GM18858 (cell line): Measurements from ENCODE around the gene HDAC11.
"Not testable (repeated sequence)": the region's sequence is repeated elsewhere in the genome, so short reads cannot be mapped to it uniquely, and the experiment has no call there.

Experiments used
- ATAC-seq: cut with Tn5 transposase; IDR thresholded peaks from one replicate; pipeline ENCODE4 v1.9.1; 2021; ENCODE audit not compliant: unreplicated experiment

HDAC11 gene

DNA sequence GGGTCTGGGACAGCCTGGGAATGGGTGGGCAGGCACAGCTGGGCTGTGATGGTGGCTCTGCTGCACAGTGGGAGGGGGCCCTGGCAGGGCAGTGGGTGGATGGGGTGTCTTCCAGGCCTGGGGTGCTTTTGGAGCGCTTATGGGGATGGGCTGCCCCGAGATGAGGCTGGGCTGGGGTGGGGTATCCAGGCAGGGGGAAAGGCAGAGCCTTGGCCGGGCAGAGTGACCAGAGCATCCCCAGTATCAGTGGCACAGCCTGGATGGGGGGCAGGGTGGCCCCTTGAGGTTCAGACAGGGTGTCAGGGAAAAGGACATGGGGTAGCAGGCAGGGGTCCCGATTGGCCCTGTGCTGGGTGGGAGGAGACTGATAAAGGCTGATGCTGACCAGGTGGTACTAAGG is 26.6 kb downstream of the HDAC11 start:
- no peak for ATAC-seq

DNA sequence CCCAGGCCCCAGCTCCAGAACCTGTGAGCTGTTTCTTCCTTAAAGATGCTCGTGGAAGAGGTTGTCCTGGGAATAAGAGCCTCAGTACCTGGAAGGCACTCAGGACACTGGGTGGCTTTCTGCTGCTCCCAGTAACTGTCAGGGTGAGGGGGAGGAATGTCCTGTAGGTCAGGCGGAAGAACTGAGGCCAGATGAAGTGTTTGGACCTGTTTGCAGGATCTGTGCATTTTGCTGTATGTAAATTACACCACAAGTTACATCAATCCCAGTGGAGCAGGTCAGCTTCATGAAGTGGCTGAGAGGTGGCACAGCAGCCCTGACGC is 27.1 kb downstream of the HDAC11 start:
- ATAC-seq, result no peak

DNA sequence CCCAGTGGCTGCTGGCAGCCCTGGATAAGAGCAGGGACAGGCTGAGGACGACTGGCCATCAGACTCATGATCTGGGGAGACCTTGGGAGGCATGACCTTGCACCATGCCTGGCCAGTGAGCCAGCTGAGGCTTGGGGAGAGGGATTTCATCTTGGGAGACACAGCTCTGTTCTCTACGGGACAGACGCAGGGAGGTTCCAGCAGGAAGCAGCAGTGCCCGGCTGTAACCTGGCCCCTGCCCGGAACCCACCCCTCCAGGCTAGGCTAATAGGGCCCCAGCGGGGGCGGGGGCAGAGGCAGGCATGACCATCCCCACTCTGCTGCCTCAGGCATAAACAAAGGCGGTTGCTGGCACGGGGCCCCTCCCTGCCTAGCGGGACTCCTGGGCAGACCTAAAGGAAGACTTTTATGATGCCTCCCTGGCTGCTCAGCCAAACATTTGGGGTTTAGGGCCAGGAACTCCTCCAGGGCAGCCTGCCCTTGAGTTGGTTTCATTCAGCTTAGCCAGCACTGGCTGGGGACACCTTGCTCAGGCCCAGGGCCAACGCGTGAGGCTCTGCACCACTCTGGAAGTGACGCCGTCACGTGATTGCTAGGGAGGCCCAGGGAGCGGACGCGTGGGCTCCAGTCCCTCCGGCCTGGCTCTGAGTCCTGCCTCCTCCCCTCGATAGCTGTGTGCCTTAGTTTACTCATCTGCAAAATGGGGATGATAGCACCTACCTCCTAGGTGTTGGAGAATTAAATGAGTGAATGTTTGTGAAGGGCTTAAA is 27.6 kb downstream of the HDAC11 start:
- ATAC-seq, result no peak

DNA sequence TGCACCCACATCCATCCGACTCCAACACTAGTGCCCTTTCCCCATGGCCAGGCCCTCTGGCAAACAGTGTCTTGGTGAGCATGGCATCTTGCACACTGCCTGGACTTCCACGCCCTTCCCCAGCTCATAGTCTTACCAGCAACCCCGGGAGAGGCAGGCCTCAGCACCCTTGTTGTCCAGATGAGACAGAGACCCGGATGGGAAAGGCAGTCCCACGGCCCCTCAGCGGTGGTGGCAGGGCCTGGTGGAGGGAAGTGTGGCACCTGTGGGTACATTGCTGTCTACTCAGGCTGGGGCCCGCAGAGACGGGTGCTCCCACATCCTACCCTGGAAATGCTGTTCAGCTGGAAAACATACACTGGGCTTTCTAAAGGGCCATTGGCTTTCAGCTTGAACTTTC is 28.4 kb downstream of the HDAC11 start:
- ATAC-seq, result no peak

DNA sequence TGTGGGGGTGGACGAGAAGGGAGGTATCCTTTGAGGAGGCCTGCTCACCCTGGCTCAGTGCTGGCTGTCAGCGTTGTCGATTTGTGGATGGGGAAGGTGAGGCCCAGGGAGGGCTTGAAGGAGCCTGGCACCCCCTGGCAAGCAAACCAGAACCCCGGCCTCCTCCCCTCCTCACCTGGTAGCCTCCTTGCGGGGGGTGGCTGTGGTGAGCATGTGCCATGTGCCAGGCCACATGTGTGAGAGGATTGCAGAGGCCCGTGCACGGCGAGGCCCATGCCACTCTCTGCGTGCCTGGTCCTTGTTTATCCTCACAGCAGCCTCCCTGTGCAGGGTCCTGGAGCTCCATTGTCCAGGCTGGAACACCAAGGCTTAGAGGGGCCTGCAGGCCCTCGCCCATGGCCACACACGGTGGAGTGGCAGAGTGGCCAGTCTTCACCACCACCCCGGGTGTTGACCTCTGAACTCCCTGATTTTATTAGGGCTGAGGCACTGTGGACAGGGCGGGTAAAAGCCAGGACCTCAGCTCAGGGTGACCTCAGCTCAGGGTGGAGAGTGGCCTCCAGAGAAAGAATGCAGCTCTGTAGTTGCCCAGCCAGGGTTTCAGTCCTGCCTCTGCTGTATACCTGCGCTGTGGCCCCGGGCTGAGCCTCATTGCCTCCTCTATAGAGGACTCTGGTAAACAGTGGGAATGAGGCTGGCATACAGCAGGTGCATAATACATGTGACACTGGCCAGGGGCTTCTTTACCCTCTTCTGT is 29.1 kb downstream of the HDAC11 start:
- ATAC-seq, result no peak

DNA sequence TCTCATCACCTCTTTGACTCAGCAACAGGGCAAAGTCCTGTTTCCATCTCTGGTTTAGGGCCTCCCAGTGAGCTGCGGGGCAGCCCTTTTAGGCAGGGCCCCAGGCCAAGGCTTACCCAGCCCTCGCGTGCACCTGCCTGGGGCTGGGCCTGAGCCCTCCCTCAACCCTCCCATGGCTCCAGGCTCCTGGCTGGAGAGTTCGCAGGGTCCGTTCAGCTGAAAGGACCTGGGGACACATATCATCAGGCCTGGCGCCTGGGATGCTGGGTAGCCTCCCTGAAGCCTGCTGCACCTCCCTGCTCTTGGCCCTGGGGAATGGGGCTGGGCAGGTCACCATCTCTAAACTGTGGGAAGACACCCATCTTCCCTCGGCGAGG is 29.7 kb downstream of the HDAC11 start:
- no peak for ATAC-seq

DNA sequence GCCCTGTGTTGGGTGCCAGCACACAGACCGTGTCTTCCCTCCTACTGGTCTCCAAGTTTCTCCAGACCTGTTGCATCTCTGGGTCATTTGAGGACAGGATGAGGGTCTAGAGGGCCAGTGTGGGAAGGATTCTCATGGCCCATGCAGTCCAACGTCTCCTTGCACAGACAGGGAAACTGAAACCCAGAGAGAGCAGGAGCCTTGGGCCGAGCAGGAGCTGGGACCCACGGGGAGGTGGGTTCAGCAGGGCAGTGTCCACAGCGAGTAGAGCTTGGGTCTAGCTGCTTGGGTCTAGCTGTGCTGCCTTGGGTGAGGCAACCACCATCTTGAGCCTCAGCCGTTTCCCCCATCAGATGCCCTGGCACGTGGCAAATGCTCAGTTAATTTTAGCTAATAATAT is 32.3 kb downstream of the HDAC11 start:
- no peak for ATAC-seq

DNA sequence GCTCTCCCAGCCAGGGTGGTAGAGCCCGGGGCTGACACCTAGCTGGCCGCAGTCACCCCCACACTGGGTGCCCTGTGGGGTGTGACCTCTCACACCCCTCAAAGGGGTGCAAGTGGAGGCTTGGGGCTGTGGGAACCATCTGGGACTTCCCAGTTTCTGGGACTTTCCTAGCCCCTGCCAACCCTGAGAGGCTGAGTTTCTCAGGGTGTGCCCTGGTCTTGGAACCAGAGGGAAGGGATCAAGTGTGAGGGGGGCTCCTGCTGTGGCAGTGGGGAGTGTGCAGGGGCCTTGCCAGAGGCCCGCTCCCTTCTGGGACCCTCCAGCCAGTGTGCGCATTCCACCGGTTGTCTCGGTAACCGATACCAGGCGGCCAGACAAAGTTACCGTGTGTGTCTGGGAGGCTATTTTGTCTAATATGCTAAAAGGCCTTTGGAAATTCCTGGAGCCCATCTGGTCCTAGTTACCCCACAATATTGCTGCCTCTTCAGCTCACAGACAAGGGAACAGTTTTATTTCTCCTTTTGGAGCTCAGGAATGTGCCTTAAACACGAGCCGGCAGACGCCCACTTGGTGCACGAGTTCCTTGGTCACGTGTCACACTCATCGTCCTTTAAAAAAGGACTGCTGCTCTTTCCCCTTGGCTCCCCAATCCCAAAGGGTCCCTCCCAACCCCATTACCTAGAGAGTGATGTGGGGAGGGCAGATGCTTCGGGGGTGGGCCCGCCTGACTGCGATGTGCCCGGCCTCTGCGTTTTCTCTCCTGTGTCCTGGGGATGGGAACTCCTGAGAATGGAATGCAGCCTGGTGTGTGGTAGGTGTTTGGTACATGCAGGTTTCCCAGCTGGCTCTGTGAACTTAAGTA is 33.2 kb downstream of the HDAC11 start:
- no peak for ATAC-seq

DNA sequence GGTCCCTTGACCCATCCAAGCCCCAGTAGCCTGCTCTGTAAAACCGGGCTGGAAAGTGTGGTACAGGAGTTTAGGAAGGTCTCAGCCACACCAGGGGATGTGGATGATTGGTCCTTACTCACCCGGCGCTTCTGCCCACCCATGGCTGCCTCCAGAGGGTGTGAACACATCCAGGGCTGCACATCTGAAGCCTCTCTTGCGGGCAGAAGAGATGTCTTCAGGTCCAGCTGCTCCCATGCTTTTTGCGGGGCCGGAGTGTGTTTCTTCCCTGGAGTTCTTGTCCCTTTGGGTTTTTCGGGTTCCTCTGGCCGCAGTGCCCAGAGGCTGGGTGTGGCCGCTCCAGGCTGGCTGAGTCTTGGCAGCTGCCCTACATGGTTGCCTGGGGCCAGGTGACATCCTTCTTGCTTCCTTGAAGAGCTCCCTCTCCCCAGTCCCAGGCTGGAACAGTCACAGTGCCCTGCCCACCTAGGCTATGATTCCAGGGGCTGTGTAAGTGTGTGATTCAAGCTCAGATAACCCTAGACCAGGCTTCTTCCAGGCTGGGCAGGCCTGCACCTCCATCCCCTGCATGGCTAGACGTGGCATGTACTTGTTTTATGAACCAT is 33.9 kb downstream of the HDAC11 start:
- ATAC-seq, result no peak

DNA sequence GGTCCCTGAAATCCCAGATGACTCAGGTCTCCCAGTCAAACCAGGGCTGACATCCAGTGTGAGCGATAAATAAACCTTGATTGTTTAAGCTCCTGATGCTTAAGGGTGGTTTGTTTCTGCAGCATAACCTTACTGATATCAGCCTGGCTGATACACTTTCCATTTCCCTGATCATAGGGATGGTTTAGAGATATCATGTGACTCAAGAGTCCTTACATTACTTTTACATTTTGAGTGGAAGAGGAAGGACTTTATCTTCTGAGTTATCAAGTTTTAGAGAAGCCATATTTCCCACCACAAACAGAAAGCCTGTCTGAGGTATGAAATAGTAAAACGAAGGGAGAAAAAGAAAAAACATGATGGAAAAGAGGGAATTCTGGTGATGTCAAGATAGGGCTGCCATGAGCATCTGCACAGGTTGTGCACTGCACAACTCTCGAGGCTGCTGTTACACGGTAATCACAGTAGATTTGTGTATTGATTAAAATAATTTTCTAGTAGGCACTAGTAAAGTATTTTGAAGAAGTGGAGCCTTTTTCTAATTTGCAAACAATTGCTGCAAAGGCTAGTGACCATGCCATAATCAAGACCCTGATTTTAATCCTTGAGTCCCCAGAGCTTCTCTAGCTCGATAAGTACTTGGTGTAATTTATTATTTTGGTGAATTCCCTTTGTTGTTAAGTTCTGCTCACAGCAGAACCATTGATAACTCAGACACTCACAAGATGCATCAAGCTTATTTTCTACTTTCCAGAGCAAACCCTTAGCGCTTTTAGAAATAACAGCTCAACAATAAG is 34.7 kb downstream of the HDAC11 start:
- ATAC-seq, result no peak

DNA sequence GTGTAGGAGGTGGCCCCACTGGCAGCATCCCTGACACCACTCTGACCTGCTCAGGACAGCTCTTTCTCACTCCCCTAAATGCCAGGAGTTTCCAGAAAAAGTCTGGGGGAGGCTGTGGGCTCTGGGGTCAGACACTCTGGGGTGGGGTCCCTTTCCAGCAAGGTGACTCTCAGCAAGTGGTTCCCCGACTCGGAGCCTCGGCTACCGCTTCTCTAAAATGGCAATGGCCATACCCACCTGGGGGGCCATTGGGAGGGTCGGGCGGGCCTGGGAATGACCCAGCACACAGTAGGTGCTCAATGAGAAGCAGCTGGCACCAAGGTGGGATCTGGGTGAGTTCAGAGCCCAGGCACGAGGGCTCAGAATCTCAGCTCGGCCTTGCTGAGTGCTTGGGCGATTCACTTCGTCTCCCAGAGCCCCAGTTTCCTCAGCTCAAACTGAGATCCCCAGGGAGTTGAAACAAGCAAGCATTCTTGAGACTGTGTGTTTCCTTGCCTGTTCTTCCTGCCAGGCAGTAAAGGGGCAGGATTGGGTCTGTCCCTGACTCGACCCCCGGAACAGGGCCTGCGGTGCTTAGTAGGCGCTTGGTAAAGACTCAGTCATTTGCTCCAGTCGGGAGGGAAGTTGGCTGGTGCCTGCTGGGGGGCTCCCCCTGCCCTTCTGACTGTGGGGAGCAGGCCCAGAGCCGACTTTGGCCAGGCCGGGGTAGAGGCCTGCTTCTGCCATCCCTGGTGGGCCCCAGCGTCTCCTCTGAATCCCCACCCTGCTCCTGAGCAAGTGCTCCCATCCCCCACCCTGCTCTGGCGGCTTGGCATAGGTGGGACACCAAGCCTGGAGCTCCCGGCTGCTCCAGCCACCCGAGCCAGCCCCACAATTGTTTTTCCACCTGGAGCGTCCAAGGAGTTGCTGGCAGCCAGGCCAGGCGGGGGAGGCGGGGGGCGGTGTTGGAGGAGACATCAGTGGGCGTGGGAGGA is 36.0 kb downstream of the HDAC11 start:
- ATAC-seq, result no peak

DNA sequence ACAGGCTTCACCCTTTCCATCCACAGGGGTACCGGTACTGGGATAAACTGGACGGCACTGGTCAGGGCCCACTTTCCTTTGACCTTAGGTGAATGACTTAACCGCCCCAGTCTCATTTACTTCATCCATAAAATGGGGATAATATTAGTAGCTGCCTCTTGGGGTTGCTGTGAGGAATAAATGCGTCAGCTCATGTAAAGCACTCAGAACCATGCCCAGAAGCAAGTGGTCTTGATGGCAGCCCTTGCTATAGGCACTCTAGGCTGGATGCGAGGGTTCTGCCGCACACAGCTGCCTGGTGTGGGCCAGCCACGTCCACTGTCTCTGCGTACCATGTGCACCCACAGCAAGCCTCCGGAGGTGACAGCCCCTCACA is 36.6 kb downstream of the HDAC11 start:
- no peak for ATAC-seq

DNA sequence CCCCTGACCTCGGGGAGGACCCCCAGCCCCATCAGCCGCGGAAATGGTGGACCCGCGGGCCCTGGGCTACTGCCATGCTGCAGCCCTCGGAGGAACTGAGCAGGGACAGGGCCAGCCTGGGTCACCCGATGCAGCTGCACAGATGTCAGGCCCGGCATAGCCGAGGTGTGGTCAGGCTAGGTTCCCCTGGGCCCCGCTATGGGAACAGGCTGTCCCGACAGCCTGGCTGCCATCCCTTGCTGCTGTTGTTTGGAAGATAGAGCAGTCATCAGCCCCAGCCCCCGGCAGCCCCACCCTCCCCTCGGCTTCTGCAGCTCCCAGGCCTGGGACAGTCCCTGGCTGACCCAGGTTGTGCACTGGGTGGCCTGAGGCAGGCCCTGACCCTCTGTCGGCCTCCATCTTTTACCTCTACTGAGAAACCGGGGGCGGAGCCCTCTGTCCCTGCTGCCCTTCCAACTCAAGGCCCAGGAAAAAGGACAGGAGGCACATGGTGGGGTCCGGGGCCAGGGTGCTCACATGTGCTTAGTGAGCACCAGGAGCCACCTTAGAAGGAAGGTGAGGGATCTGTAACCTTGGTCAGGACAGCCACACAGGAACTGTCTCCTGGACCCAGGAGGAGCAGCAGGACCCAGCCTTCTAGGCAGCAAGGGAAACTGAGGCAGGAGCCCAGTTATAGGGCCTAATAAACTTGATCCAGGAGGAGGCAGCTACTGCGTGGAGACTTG is 37.3 kb downstream of the HDAC11 start:
- no peak for ATAC-seq

DNA sequence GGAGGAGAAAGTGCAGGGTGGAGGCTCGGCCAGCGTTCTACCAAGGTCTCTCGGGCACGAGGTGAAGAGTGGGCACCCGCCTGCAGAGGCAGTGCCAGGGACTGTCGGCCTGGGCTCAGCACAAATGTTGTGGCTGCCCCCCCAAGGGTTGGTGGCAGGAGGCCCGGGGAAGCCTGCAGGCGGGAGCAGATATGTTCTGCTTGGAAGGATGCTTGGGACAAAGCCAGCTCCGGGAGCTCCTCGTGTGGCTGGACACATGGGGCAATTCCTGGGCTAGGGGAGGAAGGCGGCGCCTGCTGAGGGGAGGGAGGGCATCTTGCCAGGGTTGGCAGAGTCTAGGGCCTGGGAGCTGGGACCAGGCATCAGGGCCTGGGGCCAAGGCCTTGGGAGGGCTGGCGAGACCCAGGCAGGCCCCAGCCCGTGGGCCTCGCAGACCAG is 38.4 kb downstream of the HDAC11 start:
- no peak for ATAC-seq

DNA sequence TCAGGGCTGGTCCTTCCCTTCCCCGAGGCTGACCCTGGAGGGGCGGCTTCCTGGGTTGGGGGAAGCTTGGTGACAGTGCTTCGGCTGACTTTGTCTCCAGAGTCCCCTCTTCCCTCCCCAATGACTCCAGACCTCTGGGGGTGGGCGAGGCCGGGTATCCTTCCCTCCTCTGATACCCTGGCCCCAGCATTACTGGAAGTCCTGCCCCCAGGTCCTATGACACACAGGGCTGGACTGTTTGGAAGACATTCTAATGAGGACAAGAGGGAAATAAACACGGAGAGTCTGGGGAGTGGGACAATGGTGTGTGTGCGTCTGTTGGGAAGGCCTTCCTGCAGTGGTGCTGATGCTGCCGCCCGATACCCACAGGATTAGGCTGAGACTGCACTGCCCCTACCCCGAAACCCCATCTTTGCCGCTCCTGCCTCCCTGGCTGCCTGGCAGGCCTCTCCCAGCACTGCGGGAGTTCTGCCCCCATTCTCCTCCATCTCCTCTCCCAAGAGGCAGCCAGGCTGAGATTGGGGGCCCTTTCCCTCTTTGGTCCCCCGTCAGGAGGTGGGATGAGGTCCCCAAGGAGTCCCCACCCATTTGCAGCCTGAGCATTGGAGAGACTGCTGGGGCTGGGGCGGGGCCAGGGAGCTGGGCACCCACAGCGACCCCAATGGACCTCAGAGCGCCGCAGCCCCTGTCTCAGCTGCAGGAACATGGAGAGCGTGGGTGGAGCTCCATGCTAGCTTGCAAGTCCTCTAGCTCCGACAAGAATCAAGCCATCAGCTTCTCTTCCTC is 39.1 kb downstream of the HDAC11 start:
- ATAC-seq, result no peak

DNA sequence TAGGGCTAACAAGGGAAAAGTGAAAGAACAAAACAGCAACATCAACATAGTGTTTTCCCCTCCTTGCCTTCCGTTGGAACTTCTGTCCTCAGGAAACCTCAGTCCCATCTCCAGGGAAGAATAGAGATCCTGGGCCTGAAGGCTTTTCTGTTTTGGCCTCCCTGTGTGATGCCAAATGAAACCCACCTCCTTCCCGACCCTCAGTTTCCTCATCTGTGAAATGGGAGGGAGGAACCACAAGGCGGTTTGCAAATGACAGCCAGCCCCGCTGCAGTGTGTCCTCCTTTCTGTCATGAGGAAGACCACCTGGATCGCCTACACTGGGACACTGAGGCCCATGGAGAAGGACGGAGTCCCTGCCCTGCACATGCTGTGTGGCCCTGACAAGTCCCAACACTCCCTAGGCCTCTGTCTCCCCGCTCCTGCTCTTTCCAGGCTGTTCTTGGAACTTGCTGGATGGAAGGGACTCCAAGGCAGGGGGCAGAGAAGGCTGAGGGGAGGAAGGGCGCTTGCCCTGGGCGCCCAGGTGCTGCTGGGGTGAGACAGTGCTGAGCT is 40.3 kb downstream of the HDAC11 start:
- no peak for ATAC-seq

DNA sequence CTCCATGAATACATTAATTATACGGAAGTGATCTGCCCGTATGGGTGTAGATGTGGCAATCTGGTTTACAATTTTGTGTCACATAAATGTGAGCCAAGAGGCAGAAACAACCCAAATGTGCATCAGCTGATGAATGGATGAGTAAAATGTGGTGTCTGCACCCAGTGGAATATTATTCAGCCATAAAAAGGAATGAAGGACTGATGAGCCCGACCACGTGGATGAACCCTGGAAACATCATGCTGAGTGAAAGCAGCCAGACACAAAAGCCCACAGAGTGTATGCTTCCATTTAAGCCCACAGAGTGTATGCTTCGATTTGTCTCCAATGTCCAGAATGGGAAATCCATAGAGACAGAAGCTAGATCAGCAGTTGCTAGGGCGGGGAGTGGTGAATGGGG is 41.2 kb downstream of the HDAC11 start:
- no peak for ATAC-seq

DNA sequence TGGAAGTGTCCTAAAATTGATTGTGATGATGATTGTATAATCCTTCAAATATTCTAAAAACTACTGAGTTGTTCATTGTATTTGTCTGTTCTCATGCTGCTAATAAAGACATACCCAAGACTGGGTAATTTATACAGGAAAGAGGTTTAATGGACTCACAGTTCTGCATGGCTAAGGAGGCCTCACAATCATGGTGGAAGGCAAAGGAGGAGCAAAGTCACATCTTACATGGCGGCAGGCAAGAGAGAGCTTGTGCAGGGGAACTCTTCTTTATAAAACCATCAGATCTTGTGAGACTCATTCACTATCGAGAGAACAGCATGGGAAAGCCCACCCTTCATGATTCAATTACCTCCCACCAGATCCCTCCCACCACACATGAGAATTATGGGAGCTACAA is 41.6 kb downstream of the HDAC11 start:
- ATAC-seq, result not testable (repeated sequence)
